ENCODE measurements around the gene LGR4. TPM values are rescaled to one million over a fixed set of nuclear protein-coding genes. Genes with fewer than 3 reads are reported as not detected.
A peak's percentile ranks its signal among the peaks of the same experiment; 100 is the strongest.

The LGR4 gene
- total RNA-seq, 1 donor from 2014 or later = not detected

DNA sequence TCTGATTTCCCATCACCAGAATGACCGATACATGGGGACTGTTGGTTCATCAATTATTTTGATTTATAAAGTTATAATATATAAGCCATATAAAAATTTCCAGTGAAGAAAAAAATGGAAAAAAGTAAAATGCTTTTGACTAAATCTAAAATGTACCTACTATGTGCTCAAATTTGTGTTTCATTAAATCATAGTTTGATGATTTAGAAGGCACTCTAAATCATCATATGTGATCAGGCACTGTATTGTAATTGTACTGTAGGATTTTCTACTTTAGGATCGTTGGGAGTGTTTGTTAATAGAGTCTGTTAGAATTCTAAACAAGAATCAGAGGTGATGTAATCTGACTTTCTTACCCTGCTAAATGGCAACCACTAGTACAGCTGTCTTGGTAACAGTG is 31.6 kb upstream of the LGR4 start:
- intact Hi-C loops (cut with micrococcal nuclease) = no loop called here
- no peaks in the 10 kb centered on the region for H3K27me3 Mint-ChIP-seq
- H3K27ac Mint-ChIP-seq = no peak overlapping the region
- H3K36me3 Mint-ChIP-seq (ENCODE audit: low read depth) = peaks cover 23% of the 10 kb centered on the region
- H3K4me1 Mint-ChIP-seq = peaks cover 28% of the 10 kb centered on the region
- peak overlapping the region; percentile 97 for H3K4me3 Mint-ChIP-seq
- no peak for DNase-seq
- peaks cover 4% of the 10 kb centered on the region for H3K9me3 Mint-ChIP-seq

- DNase-seq = no peak
These were observed 28.5 kb upstream of the LGR4 start for GRCh38 chr11:27501100-27501499.

DNA sequence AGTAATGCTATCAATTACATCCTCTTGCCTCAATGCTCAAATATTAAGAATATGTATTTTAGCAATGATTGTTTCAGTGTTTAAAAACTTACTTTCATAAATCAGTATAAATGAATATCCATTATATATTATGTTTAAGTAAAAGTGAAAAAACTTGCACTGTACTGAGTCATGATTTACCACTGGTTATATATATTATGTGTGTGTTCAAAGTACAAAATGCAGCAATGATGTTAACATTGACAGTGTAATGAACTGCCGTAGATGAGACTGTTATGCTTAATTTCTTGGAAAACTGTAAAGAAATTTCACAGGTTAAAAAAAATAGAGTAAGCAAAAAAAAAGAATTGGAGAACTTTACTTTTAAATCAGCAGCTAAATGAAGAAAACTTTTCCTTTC is 25.3 kb upstream of the LGR4 start:
- Mint-ChIP-seq H3K9me3 (no peaks in the 10 kb centered on the region), H3K36me3 (ENCODE audit: low read depth) (peaks cover 27% of the 10 kb centered on the region), H3K27me3 (no peaks in the 10 kb centered on the region), H3K27ac (no peak overlapping the region), H3K4me3 (no peak overlapping the region), H3K4me1 (peaks cover 6% of the 10 kb centered on the region)
- DNase-seq = no peak
- intact Hi-C loops (cut with micrococcal nuclease) = loop anchor here (1.0 kb wide), 1 partner anchor 8 kb away; the partner anchor contains the start of gene LIN7C

More at GRCh38 chr11:27501100-27501499, 28.5 kb upstream of the LGR4 start:
- peaks cover 18% of the 10 kb centered on the region for H3K4me1 Mint-ChIP-seq
- H3K27me3 Mint-ChIP-seq = no peaks in the 10 kb centered on the region
- H3K27ac Mint-ChIP-seq = no peak overlapping the region
- no peaks in the 10 kb centered on the region for H3K9me3 Mint-ChIP-seq
- peaks cover 33% of the 10 kb centered on the region for H3K36me3 Mint-ChIP-seq (ENCODE audit: low read depth)
- no peak overlapping the region for H3K4me3 Mint-ChIP-seq
- intact Hi-C loops (cut with micrococcal nuclease) = no loop called here

GRCh38 chr11:27497284-27497866 is 24.8 kb upstream of the LGR4 start:
- peak; percentile 10 for DNase-seq
- H3K27ac Mint-ChIP-seq = no peak overlapping the region
- H3K4me3 Mint-ChIP-seq = no peak overlapping the region
- H3K9me3 Mint-ChIP-seq = no peaks in the 10 kb centered on the region
- intact Hi-C loops (cut with micrococcal nuclease) = loop anchor here (1.0 kb wide), 1 partner anchor 9 kb away; the partner anchor contains the start of gene LIN7C
- no peaks in the 10 kb centered on the region for H3K27me3 Mint-ChIP-seq
- H3K36me3 Mint-ChIP-seq (ENCODE audit: low read depth) = peaks cover 27% of the 10 kb centered on the region
- H3K4me1 Mint-ChIP-seq = peaks cover 3% of the 10 kb centered on the region

GRCh38 chr11:27496461-27496860 is 23.9 kb upstream of the LGR4 start:
- Mint-ChIP-seq H3K36me3 (ENCODE audit: low read depth) (peaks cover 26% of the 10 kb centered on the region), H3K27ac (no peak overlapping the region), H3K4me1 (no peaks in the 10 kb centered on the region), H3K27me3 (no peaks in the 10 kb centered on the region), H3K9me3 (no peaks in the 10 kb centered on the region), H3K4me3 (no peak overlapping the region)
- intact Hi-C loops (cut with micrococcal nuclease) = no loop called here
- DNase-seq = no peak

DNA sequence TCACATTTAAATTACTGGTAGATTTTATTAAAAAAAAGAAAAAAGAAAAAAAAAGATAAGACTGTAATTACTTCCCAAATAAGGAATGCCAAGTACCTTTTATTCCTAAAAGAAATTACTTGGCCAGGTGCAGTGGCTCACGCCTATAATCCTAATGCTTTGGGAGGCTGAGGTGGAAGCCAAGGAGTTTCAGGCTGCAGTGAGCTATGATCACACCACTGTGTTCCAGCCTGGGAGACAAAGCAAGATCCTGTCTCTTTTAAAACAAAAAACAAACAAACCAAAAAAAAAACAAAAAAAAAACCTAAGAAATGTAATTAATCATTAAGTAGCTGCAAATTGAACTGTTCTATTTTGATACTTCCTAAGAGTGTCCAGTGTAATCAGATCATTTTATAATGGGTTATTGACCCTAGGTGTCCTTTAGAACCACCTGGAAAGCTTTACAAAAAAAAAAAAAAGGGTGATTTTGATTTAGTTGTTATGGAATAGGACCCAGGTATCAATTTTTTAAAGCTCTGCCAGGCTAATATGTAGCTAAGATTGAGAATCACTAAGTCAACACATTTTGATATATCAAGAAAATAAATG is 23.2 kb upstream of the LGR4 start:
- intact Hi-C loops (cut with micrococcal nuclease) = no loop called here
- H3K27me3 Mint-ChIP-seq = no peaks in the 10 kb centered on the region
- H3K27ac Mint-ChIP-seq = no peak overlapping the region

DNA sequence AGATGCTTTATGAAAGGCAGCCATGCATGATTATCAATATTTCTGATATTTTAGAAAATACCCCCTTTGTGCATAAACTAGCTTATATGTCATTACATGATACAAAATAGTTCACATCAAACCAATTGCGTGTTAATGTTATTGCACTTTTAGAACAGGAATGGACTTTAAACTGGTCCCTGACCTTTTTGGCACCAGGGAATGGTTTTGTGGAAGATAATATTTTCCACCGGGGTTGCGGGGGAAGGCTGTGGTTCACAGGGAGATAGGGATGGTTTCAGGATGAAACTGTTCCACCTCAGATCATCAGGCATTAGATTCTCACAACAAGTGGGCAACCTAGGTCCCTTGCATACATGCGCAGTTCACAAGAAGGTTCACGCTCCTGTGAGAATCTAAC is 16.5 kb upstream of the LGR4 start:
- Mint-ChIP-seq H3K4me3 (no peak overlapping the region), H3K27ac (no peak overlapping the region), H3K4me1 (no peaks in the 10 kb centered on the region), H3K36me3 (ENCODE audit: low read depth) (peaks cover 7% of the 10 kb centered on the region), H3K9me3 (no peaks in the 10 kb centered on the region), H3K27me3 (no peaks in the 10 kb centered on the region)
- DNase-seq = no peak
- intact Hi-C loops (cut with micrococcal nuclease) = loop anchor here (5.0 kb wide), 1 partner anchor 737 kb away; no protein-coding TSS in a partner anchor

More for the DNA sequence above, 23.2 kb upstream of the LGR4 start:
- H3K9me3 Mint-ChIP-seq = no peaks in the 10 kb centered on the region
- peaks cover 26% of the 10 kb centered on the region for H3K36me3 Mint-ChIP-seq (ENCODE audit: low read depth)
- H3K4me3 Mint-ChIP-seq = no peak overlapping the region
- H3K4me1 Mint-ChIP-seq = no peaks in the 10 kb centered on the region
- no peak for DNase-seq

DNA sequence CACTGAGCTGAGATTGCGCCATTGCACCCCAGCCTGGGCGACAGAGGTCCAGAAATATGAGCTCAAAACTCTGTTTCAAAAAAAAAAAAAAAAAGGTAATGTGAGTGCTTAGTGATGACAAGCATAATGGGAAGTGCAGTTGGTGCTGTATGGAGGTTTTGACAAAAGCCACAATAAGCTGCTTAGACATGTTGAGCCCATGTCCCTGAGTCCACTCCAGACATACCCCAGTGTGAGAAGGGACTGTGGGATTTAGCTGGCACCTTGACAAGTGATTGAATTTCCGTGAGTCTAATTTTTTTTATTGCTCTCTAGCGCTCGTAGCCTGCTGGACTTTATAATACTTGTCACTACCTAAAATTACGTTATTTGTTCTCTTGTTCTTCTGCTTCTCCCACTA is 15.1 kb upstream of the LGR4 start:
- peaks cover 7% of the 10 kb centered on the region for H3K36me3 Mint-ChIP-seq (ENCODE audit: low read depth)
- DNase-seq = no peak
- intact Hi-C loops (cut with micrococcal nuclease) = loop anchor here (2.0 to 5.0 kb wide), 2 partner anchors 19 to 735 kb away; partner anchors contain the start of gene LIN7C
- H3K27me3 Mint-ChIP-seq = no peaks in the 10 kb centered on the region
- H3K27ac Mint-ChIP-seq = no peak overlapping the region
- no peak overlapping the region for H3K4me3 Mint-ChIP-seq
- no peaks in the 10 kb centered on the region for H3K4me1 Mint-ChIP-seq
- no peaks in the 10 kb centered on the region for H3K9me3 Mint-ChIP-seq

GRCh38 chr11:27485930-27486773 is 13.6 kb upstream of the LGR4 start:
- H3K9me3 Mint-ChIP-seq = no peaks in the 10 kb centered on the region
- H3K4me1 Mint-ChIP-seq = no peaks in the 10 kb centered on the region
- H3K27ac Mint-ChIP-seq = no peak overlapping the region
- H3K4me3 Mint-ChIP-seq = no peak overlapping the region
- H3K36me3 Mint-ChIP-seq (ENCODE audit: low read depth) = peaks cover 4% of the 10 kb centered on the region
- intact Hi-C loops (cut with micrococcal nuclease) = loop anchor here (1.0 to 5.0 kb wide), 4 partner anchors 21 to 1201 kb away; partner anchors contain the start of gene LIN7C
- peak; percentile 84 for DNase-seq
- no peaks in the 10 kb centered on the region for H3K27me3 Mint-ChIP-seq

GRCh38 chr11:27482793-27483192 is 10.2 kb upstream of the LGR4 start:
- H3K36me3 Mint-ChIP-seq (ENCODE audit: low read depth) = no peaks in the 10 kb centered on the region
- H3K4me3 Mint-ChIP-seq = no peak overlapping the region
- no peak for DNase-seq
- H3K27me3 Mint-ChIP-seq = no peaks in the 10 kb centered on the region
- H3K27ac Mint-ChIP-seq = no peak overlapping the region
- intact Hi-C loops (cut with micrococcal nuclease) = no loop called here
- no peaks in the 10 kb centered on the region for H3K4me1 Mint-ChIP-seq
- no peaks in the 10 kb centered on the region for H3K9me3 Mint-ChIP-seq

DNA sequence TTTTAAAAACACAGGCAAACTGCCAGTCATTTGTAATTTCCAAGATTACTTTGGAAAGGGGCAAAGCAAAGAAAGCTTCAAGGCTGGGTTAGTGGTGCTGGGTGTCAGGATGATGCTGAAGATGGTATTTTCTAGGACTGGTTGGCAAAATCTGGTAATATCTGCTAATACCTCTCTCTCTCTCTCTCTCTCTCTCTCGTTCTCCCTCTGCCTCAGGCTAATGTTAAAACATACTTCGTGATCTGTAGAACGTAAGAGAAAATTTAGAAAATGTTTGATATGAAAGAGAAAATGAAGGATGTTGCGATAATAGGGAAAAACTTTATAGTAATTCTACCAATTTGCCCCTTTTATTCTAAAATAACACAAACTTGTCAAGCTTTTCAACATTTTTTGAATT is 9.4 kb upstream of the LGR4 start:
- Mint-ChIP-seq H3K4me1 (no peaks in the 10 kb centered on the region), H3K4me3 (no peak overlapping the region), H3K36me3 (ENCODE audit: low read depth) (no peaks in the 10 kb centered on the region), H3K27ac (no peak overlapping the region), H3K27me3 (no peaks in the 10 kb centered on the region), H3K9me3 (no peaks in the 10 kb centered on the region)
- intact Hi-C loops (cut with micrococcal nuclease) = no loop called here
- no peak for DNase-seq

GRCh38 chr11:27477831-27478230 is 5.2 kb upstream of the LGR4 start:
- no peaks in the 10 kb centered on the region for H3K9me3 Mint-ChIP-seq
- no peaks in the 10 kb centered on the region for H3K36me3 Mint-ChIP-seq (ENCODE audit: low read depth)
- intact Hi-C loops (cut with micrococcal nuclease) = no loop called here
- H3K27me3 Mint-ChIP-seq = peaks cover 18% of the 10 kb centered on the region
- no peak overlapping the region for H3K27ac Mint-ChIP-seq
- H3K4me3 Mint-ChIP-seq = no peak overlapping the region
- no peak for DNase-seq
- no peaks in the 10 kb centered on the region for H3K4me1 Mint-ChIP-seq

DNA sequence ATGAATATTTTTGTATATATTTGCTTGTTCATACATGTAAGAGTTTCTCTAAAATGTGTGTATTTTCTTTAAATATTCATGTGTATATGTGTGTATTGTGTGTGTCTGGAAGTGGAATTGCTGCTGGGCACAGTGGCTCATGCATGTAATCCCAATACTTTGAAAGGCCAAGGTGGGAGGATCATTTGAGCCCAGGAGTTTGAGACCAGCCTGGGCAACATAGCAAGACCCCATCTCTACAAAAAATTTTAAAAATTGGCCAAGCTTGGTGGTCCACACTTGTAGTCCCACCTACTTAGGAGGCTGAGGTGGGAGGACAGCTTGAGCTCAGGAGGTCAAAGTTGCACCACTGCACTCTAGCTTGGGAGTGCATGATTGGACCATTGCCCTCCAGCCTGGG is 4.7 kb upstream of the LGR4 start:
- Mint-ChIP-seq H3K27me3 (peaks cover 22% of the 10 kb centered on the region), H3K27ac (no peak overlapping the region), H3K4me1 (peaks cover 3% of the 10 kb centered on the region), H3K4me3 (no peak overlapping the region), H3K9me3 (no peaks in the 10 kb centered on the region), H3K36me3 (ENCODE audit: low read depth) (no peaks in the 10 kb centered on the region)
- no peak for DNase-seq
- intact Hi-C loops (cut with micrococcal nuclease) = no loop called here

DNA sequence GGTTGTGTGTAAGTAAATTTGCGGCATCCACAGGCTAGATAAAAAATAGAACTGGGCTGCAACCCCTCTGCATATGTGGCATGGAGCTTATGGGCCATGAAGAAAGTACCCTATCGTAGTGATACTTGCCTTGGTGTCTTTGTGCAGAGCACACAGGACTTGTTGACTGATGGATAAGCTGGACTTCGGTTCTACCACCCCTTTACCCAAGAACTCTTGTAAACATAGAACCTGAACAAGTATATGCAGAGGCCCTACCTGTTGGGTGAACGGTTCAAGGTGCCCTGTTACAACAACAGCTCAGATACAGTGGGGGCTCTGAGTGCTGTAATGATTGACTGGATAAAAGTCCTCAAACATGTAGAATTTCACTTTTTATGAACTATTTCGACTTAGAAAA is 3.0 kb upstream of the LGR4 start:
- H3K36me3 Mint-ChIP-seq (ENCODE audit: low read depth) = no peaks in the 10 kb centered on the region
- intact Hi-C loops (cut with micrococcal nuclease) = no loop called here

More for the DNA sequence above, 3.0 kb upstream of the LGR4 start:
- Mint-ChIP-seq H3K9me3 (no peaks in the 10 kb centered on the region), H3K27me3 (peaks cover 33% of the 10 kb centered on the region), H3K4me1 (peaks cover 3% of the 10 kb centered on the region), H3K27ac (no peak overlapping the region), H3K4me3 (no peak overlapping the region)
- DNase-seq = no peak

Data from activated CD4-positive, alpha-beta T cell treated with anti-CD3 and anti-CD28 coated beads, Interleukin-2, amount 10 ng/mL, durations not matched to agents 24 days and 14 days (primary cell).